Measurements from ENCODE around the gene IGLL5.

GRCh38 chr22:22929381-22930221, 42.0 kb downstream of the IGLL5 start:
- TF ChIP-seq, protein P1, sequence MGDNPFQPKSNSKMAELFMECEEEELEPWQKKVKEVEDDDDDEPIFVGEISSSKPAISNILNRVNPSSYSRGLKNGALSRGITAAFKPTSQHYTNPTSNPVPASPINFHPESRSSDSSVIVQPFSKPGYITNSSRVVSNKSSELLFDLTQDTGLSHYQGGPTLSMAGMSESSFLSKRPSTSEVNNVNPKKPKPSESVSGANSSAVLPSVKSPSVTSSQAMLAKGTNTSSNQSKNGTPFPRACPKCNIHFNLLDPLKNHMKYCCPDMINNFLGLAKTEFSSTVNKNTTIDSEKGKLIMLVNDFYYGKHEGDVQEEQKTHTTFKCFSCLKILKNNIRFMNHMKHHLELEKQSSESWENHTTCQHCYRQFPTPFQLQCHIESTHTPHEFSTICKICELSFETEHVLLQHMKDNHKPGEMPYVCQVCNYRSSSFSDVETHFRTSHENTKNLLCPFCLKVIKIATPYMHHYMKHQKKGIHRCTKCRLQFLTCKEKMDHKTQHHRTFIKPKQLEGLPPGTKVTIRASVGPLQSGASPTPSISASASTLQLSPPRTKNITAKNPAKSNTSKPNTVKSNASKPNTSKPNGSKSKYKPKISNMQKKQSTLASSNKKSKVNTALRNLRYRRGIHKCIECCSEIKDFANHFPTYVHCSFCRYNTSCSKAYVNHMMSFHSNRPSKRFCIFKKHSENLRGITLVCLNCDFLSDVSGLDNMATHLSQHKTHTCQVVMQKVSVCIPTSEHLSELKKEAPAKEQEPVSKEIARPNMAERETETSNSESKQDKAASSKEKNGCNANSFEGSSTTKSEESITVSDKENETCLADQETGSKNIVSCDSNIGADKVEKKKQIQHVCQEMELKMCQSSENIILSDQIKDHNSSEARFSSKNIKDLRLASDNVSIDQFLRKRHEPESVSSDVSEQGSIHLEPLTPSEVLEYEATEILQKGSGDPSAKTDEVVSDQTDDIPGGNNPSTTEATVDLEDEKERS (tag by site-specific recombination; IDR thresholded peaks at IDR 0.05) = no peak
- TF ChIP-seq BCL11A (tag by site-specific recombination; IDR thresholded peaks at IDR 0.05; ENCODE audit: low read depth) = no peak
- TF ChIP-seq KLF1 (tag by site-specific recombination; IDR thresholded peaks at IDR 0.05) = no peak
- TF ChIP-seq, protein P2, sequence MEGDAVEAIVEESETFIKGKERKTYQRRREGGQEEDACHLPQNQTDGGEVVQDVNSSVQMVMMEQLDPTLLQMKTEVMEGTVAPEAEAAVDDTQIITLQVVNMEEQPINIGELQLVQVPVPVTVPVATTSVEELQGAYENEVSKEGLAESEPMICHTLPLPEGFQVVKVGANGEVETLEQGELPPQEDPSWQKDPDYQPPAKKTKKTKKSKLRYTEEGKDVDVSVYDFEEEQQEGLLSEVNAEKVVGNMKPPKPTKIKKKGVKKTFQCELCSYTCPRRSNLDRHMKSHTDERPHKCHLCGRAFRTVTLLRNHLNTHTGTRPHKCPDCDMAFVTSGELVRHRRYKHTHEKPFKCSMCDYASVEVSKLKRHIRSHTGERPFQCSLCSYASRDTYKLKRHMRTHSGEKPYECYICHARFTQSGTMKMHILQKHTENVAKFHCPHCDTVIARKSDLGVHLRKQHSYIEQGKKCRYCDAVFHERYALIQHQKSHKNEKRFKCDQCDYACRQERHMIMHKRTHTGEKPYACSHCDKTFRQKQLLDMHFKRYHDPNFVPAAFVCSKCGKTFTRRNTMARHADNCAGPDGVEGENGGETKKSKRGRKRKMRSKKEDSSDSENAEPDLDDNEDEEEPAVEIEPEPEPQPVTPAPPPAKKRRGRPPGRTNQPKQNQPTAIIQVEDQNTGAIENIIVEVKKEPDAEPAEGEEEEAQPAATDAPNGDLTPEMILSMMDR (tag by site-specific recombination; IDR thresholded peaks at IDR 0.05) = no peak
- no peak for TF ChIP-seq KLF9 (tag by site-specific recombination; IDR thresholded peaks at IDR 0.05; ENCODE audit: low read depth)
- no peak for TF ChIP-seq ZNF792 (tag by site-specific recombination; IDR thresholded peaks at IDR 0.05)
- no peak for TF ChIP-seq ZNF585B (tag by site-specific recombination; IDR thresholded peaks at IDR 0.05)
- TF ChIP-seq ZNF121 (tag by site-specific recombination; IDR thresholded peaks at IDR 0.05) = no peak
- no peak for TF ChIP-seq ZEB2 (tag by site-specific recombination; IDR thresholded peaks at IDR 0.05)
- TF ChIP-seq, protein P3, sequence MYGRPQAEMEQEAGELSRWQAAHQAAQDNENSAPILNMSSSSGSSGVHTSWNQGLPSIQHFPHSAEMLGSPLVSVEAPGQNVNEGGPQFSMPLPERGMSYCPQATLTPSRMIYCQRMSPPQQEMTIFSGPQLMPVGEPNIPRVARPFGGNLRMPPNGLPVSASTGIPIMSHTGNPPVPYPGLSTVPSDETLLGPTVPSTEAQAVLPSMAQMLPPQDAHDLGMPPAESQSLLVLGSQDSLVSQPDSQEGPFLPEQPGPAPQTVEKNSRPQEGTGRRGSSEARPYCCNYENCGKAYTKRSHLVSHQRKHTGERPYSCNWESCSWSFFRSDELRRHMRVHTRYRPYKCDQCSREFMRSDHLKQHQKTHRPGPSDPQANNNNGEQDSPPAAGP (tag by site-specific recombination; IDR thresholded peaks at IDR 0.05) = no peak
- TF ChIP-seq YY1 (tag by site-specific recombination; IDR thresholded peaks at IDR 0.05) = no peak
- no peak for TF ChIP-seq ZNF398 (tag by site-specific recombination; IDR thresholded peaks at IDR 0.05)
